Endothelial cell of umbilical vein (primary cell): ENCODE data around the gene CCL2. TPM values are rescaled to one million over a fixed set of nuclear protein-coding genes. Genes with fewer than 3 reads are reported as not detected.

Experiments
- BruUV-seq: library from RNA; stranded (reverse); fragments of 400-500 nt; replicated peaks from 2 replicates; lab custom pipeline; 2021; lab: Mats Ljungman, UMichigan
- CTCF ChIA-PET: fragments of 300-600, 350-600 bp; sonication (Branson Sonifier 250); formaldehyde crosslinking; loops from one replicate; lab custom pipeline; 2021; ENCODE audit warnings: antibody characterized with exemption, inconsistent platforms; lab: Charles Lee
- POLR2A ChIA-PET: fragments of 300-600, 350-600 bp; sonication (Branson Sonifier 250); formaldehyde crosslinking; loops from one replicate; lab custom pipeline; 2021; ENCODE audit warnings: antibody characterized with exemption, inconsistent platforms; lab: Charles Lee
- DNase-seq: peaks from one replicate; pipeline ENCODE4 v3.0.0-alpha.2; 2011; ENCODE audit warnings: low read depth, low spot score
- FAIRE-seq: peaks from 2 replicates; lab custom pipeline; 2011; peaks lifted over from hg19 to GRCh38; lab: Jason Lieb, UNC
- H2AFZ ChIP-seq: 2 replicates; pipeline ENCODE4 v1.6.0; 2012; ENCODE audit warnings: low read depth, low read length, control low read depth, inconsistent platforms
- H3K27ac ChIP-seq: 2 replicates; pipeline ENCODE4 v1.5.1; 2011; ENCODE audit warnings: low read depth, mild to moderate bottlenecking, control low read depth, low read length, moderate library complexity; ENCODE audit not compliant: insufficient read depth
- H3K27me3 ChIP-seq, 2 experiments: 2 replicates each; pipeline versions ENCODE4 v1.6.0 to v1.6.1; 2011; ENCODE audit warnings: low read length in 2 of 2, mixed read lengths in 1 of 2; ENCODE audit not compliant: control insufficient read depth in 2 of 2, insufficient read depth in 2 of 2
- H3K36me3 ChIP-seq, 2 experiments: 2 replicates in 1 of 2; 3 replicates in 1 of 2; pipeline ENCODE4 v1.5.1; 2011; ENCODE audit warnings: low read length in 2 of 2, mild to moderate bottlenecking in 1 of 2, moderate library complexity in 1 of 2; ENCODE audit not compliant: control insufficient read depth in 2 of 2, insufficient read depth in 2 of 2; ENCODE audit errors: extremely low read depth in 1 of 2
- H3K4me1 ChIP-seq: 3 replicates; pipeline ENCODE4 v1.5.1; 2011; ENCODE audit warnings: mild to moderate bottlenecking, low read length; ENCODE audit not compliant: control insufficient read depth, insufficient read depth; ENCODE audit errors: extremely low read depth
- H3K4me2 ChIP-seq: 2 replicates; pipeline ENCODE4 v1.6.1; 2011; ENCODE audit warnings: low read length, control low read depth, mixed read lengths; ENCODE audit not compliant: insufficient read depth
- H3K4me3 ChIP-seq, 3 experiments: fragments of 200-600 bp in 1 of 3; sonication (generic), shearing (Covaris generic) in 1 of 3; replicated peaks in 1 of 3; 2 replicates each; pipeline ENCODE4 v1.5.1; 2011 to 2016; ENCODE audit warnings: control low read depth in 3 of 3, low read length in 3 of 3, mild to moderate bottlenecking in 2 of 3, inconsistent platforms in 1 of 3, low read depth in 1 of 3, moderate library complexity in 1 of 3; ENCODE audit not compliant: insufficient read depth in 1 of 3
- H3K79me2 ChIP-seq: 2 replicates; pipeline ENCODE4 v1.6.0; 2012; ENCODE audit warnings: low read length, inconsistent platforms; ENCODE audit not compliant: control insufficient read depth, insufficient read depth
- H3K9ac ChIP-seq: replicated peaks from 2 replicates; pipeline ENCODE3; 2011; ENCODE audit warnings: low read length, control low read depth; ENCODE audit not compliant: insufficient read depth; ENCODE audit errors: extremely low read depth
- H3K9me1 ChIP-seq: replicated peaks from 3 replicates; pipeline ENCODE4 v1.6.0; 2011; ENCODE audit warnings: mild to moderate bottlenecking, low read length; ENCODE audit not compliant: control insufficient read depth, insufficient read depth; ENCODE audit errors: extremely low read depth
- H3K9me3 ChIP-seq: replicated peaks from 2 replicates; pipeline ENCODE4 v1.5.1; 2012; ENCODE audit warnings: low read length, inconsistent platforms; ENCODE audit not compliant: control insufficient read depth, insufficient read depth
- H4K20me1 ChIP-seq: replicated peaks from 2 replicates; pipeline ENCODE3; 2011; ENCODE audit warnings: mild to moderate bottlenecking, low read length; ENCODE audit not compliant: control insufficient read depth, insufficient read depth; ENCODE audit errors: extremely low read depth
- CTCF ChIP-seq, 2 donors: IDR thresholded peaks; 1 replicate in 1 of 2; 2 replicates in 1 of 2; pipeline ENCODE4 v1.5.1; 2011; ENCODE audit warnings: low read length in 2 of 2, mild to moderate bottlenecking in 2 of 2, moderate library complexity in 2 of 2, control low read depth in 1 of 2, inconsistent platforms in 1 of 2, low read depth in 1 of 2; ENCODE audit not compliant: insufficient read depth in 1 of 2; ENCODE audit errors: extremely low read depth in 1 of 2
- EZH2 ChIP-seq: IDR thresholded peaks from 2 replicates; pipeline ENCODE4 v1.6.1; 2012; ENCODE audit warnings: borderline replicate concordance, low read depth, mild to moderate bottlenecking, moderate library complexity, low read length, inconsistent platforms; ENCODE audit not compliant: severe bottlenecking
- FOS ChIP-seq: IDR thresholded peaks from 2 replicates; pipeline ENCODE4 v1.6.1; 2011; ENCODE audit warnings: mild to moderate bottlenecking, low read length, moderate library complexity, borderline replicate concordance; ENCODE audit not compliant: insufficient read depth
- GATA2 ChIP-seq: IDR thresholded peaks from 2 replicates; pipeline ENCODE4 v1.7.0; 2011; ENCODE audit warnings: low read depth, mild to moderate bottlenecking, moderate library complexity, mixed read lengths, low read length; ENCODE audit not compliant: insufficient read length, insufficient read depth
- JUN ChIP-seq: IDR thresholded peaks from 2 replicates; pipeline ENCODE4 v1.6.1; 2011; ENCODE audit warnings: borderline replicate concordance, low read depth; ENCODE audit not compliant: insufficient read length, insufficient read depth
- MAX ChIP-seq: IDR thresholded peaks from 2 replicates; pipeline ENCODE4 v1.6.1; 2011; ENCODE audit not compliant: insufficient read depth, insufficient read length
- MYC ChIP-seq: IDR thresholded peaks from one replicate; pipeline ENCODE4 v1.6.1; 2011; ENCODE audit warnings: mild to moderate bottlenecking, low read depth, low read length
- POLR2A ChIP-seq: IDR thresholded peaks from 2 replicates; pipeline ENCODE4 v1.6.1; 2012; ENCODE audit warnings: low read depth, mild to moderate bottlenecking, control low read depth, low read length
- POLR2AphosphoS5 ChIP-seq: IDR thresholded peaks from 2 replicates; pipeline ENCODE4 v1.6.1; 2012; ENCODE audit warnings: low read depth, mild to moderate bottlenecking, control low read depth, low read length, moderate library complexity; ENCODE audit not compliant: insufficient read depth
- dilution Hi-C: fragments of 300-500 bp; cut with MboI; formaldehyde crosslinking; loops from one replicate; pipeline ENCODE4 v1.15.0; 2019; ENCODE audit warnings: low sequenced_read_pairs; ENCODE audit not compliant: extremely low pct_ligation_motif_present
- intact Hi-C: fragments of 100-400 bp; cut with micrococcal nuclease; formaldehyde crosslinking; loops from one replicate; pipeline ENCODE4 v1.10.0; 2022
- polyA plus RNA-seq, 4 experiments: library from polyadenylated mRNA; depleted of rRNA in 3 of 4; stranded (reverse) in 3 of 4; unstranded in 1 of 4; fragments of >200 nt; gene quantifications; 2 replicates each; pipeline versions ENCODE4 v1.2.1 to v1.2.3, GENCODE V29; 2011 to 2012; ENCODE audit warnings: missing spikeins in 1 of 4
- total RNA-seq: library from RNA; stranded (reverse); gene quantifications from 2 replicates; pipeline ENCODE4 v1.2.3, GENCODE V29; 2021

Gene CCL2
- total and polyA plus RNA-seq, 2 donors (not counting 3 experiments of a cell fraction or from before 2014, with no cell fraction given), result 238 to 599 TPM

- Histone ChIP-seq H3K4me1 (peaks cover 89% of the 10 kb centered on the region), H3K4me2 (peak overlapping the region; percentile 55), H3K36me3 (peaks cover 0 to 4% of the 10 kb centered on the region in 2 experiments), H4K20me1 (no peaks in the 10 kb centered on the region), H3K9me3 (no peaks in the 10 kb centered on the region), H3K27ac (peak overlapping the region; percentile 96), H3K9me1 (no peaks in the 10 kb centered on the region), H3K4me3 (no peak overlapping the region), H2AFZ (no peak overlapping the region), H3K9ac (peak overlapping the region; percentile 83), H3K79me2 (no peaks in the 10 kb centered on the region), H3K27me3 (no peaks in the 10 kb centered on the region)
- ChIA-PET CTCF (interaction anchor here (0.7 to 2.3 kb wide), 10 partner anchors 9 to 110 kb away, joined by 3 to 27 read pairs (median 6); partner anchors contain the start of gene CCL1), POLR2A (interaction anchor here (1.2 to 1.8 kb wide), 3 partner anchors 9 to 16 kb away, joined by 6 to 14 read pairs (median 9); no protein-coding TSS in a partner anchor)
- FAIRE-seq, result peak; percentile 21
- intact Hi-C loops, result loop anchor here (1.0 to 10.0 kb wide), 4 partner anchors 14 to 1180 kb away; partner anchors contain the start of genes SLFN11, SLFN12 and SLFN5
- TF ChIP-seq EZH2 (no peak), MAX (no peak), MYC (no peak), POLR2A (no peak), JUN (no peak), FOS (no peak), GATA2 (no peak), CTCF (IDR thresholded peaks at IDR 0.05; ENCODE audit: extremely low read depth in 1 of 2, insufficient read depth in 1 of 2, low read depth in 1 of 2, low read length in 2 of 2) (no peak), POLR2AphosphoS5 (no peak)
- dilution Hi-C loops, result no loop called here
- TSS peak; percentile 10 for BruUV-seq
- no peak for DNase-seq
Observed at GRCh38 chr17:34252095-34252443, 3.0 kb upstream of the CCL2 start.
